Activated T-cell treated with anti-CD3 and anti-CD28 coated beads, Interleukin-2, amount 50 U/mL, for 48 hours (primary cell): ENCODE data around the gene TCF15.
"Not testable (repeated sequence)": the region's sequence is repeated elsewhere in the genome, so short reads cannot be mapped to it uniquely, and the experiment has no call there.

Source experiments
- DNase-seq, 2 experiments: peaks; one replicate each; pipeline ENCODE4 v3.0.0-alpha.2; 2020

The TCF15 gene

DNA sequence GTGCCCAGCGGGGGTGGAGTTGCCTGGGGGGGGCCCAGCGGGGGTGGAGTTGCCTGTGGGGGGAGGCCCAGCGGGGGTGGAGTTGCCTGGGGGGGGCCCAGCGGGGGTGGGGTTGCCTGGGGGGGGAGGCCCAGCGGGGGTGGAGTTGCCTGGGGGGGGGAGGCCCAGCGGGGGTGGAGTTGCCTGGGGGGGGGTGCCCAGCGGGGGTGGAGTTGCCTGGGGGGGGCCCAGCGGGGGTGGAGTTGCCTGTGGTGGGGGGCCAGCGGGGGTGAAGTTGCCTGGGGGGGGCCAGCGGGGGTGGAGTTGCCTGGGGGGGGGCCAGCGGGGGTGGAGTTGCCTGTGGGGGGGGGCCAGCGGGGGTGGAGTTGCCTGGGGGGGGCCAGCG, 31.9 kb upstream of the TCF15 start:
- not testable (repeated sequence) for DNase-seq

DNA sequence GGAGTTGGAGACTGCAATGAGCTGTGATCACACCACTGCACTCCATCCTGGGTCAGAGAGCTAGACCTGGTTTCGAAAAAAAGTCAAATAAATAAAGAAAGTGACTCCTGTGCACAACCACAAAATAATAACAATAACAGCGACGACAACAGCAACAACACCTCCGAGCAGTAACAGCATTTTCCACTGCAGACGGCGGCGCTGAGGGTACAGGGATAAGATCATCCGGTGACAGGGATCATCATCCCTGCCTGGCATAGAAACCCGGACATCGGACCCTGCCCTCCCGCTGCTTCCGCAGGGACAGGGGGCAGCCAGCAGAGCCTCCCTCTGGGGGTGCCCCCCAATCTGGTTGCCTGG, 31.4 kb upstream of the TCF15 start:
- DNase-seq = no peak

- no peak for DNase-seq
These were observed 30.8 kb upstream of the TCF15 start for GRCh38 chr20:640674-641515.

DNA sequence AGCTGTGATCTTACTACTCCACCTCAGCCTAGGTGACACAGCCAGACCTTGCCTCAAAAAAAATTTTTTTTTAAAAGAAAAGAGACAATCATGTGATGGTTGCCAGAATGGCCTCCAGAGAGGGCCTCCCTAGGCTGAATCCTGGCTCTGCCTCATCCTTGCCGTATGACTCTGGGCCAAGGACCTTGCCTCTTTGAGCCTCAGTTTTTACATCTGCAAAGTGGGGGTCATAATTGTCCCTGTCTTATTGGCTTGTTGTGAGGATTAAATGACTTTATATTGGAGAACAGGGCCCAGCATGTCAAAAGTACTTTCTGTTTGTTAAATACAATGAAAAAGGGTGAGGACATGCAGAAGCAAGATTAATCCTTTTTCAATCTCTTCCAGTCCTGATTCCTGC, 28.5 kb upstream of the TCF15 start:
- no peak for DNase-seq

GRCh38 chr20:637559-637958, 27.4 kb upstream of the TCF15 start:
- DNase-seq = no peak

DNA sequence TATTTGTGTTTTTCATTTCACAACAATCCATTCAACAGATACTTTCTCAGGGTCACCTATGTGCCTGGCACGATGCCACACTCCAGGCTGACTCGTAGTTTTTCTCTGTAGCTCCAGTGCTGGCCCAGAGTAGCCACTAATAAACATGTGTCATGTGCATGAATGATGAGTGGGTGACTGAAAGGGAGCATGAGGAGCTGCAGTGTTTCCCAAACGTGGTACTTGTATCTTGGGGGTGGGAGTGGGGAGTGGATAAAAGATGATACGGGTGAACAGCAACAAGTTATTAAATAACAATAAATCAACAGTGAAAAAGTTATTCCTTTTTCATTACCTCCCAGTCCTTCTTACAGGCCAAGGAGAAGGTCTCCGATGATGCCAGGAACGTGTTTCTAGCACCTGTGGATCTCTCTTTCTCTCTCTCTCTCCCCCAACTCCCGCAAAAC, 25.8 kb upstream of the TCF15 start:
- no peak for DNase-seq

DNA sequence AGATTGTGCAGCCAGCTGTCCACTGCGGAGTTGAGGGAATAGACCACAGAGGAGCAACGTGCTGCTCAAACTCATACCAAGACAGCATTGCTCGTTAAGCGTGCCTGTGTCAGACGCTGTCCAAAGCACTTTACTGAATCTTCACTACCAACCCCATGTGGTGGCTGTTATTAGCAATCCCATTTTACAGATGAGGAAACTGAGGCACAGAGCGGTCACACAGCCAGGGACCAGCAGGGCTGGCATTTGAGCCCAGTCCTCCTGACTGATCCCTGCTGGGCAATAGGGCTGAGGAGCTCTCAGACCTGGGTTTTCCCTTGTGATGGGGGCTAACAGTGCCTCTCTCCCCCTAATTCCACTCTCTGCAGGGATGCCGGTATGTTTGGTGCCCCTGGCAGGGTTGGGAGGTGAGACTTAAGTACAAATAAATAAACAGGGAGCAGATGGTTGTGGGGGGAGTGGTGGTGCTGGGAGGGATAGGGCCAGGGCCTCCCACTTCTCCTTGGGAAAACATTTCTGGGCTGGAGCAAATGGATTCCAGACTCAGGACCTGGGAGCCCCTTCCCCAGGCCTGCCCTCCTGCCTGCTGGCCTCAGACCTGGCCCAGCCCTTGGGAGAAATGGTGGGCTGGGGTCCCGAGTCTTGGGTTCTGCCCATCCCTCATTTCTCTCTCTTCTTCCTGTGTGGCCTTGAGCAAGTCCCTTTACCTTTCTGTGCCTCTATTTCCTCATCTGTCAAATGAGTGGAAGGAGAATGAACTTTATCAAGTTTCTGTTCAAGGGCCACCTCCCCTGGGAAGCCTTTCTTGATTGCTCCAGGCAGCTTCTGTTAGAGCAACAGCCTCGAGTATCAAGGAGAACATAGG, 25.2 kb upstream of the TCF15 start:
- DNase-seq = no peak

DNA sequence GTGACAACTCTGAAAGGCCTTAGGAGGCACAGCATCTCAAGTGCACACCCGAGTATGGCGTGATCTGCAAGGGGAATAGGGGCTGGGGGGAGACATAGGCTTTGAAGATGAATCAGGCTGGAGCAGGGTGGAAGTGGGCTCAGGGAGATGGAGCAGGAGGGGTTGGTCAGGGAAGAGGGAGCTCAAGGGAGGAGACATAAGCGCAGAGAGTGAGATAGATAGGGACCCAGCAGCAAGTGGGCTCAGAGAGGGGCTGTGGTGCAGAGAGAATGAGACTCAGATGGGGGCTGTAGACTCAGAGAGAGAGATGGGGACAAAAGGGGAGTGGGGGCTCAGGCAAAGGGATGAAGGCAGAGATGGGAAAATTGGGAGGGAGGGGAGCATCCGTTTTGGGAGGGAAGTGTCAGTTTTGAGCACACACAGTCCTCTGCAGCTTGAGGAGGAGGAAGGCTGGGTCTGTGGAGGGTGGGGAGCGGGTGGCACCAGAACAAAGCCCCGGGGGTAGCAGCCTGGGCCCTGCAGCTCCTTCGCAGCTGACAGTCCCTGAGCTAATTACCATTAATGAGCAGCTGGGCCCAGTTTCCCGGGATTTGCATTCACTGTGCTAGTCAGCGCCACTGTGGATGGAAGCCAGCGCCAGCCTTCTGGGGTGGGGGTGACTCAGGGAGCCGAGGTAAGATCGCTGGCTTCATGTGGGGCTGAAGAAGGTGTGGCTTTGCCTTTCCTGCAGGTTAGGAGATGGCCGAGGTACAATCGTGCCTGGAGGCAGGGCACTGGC, 24.2 kb upstream of the TCF15 start:
- no peak for DNase-seq

- DNase-seq = no peak
These were observed 21.0 kb upstream of the TCF15 start for GRCh38 chr20:631101-631500.

DNA sequence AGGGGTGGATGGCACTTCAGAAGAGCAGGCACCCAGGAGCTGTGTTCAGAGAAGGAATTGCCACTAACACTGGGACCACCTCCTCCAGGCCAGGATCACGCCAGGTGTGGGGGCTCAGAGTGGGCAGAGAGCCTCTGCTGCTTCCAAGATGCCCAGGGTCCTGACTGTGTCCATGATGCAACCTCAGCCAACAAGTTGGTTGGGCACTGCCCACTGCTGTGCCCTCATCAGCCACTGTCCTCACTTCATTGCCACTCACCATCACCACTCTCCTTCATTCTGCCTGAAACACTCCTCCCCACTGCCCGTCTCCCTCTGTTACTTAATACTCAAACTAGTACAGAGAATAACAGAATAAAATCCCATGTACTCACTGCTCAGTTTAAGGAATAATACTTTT, 16.5 kb upstream of the TCF15 start:
- no peak for DNase-seq

GRCh38 chr20:625360-625932, 15.3 kb upstream of the TCF15 start:
- no peak for DNase-seq

GRCh38 chr20:623704-624103, 13.6 kb upstream of the TCF15 start:
- no peak for DNase-seq

DNA sequence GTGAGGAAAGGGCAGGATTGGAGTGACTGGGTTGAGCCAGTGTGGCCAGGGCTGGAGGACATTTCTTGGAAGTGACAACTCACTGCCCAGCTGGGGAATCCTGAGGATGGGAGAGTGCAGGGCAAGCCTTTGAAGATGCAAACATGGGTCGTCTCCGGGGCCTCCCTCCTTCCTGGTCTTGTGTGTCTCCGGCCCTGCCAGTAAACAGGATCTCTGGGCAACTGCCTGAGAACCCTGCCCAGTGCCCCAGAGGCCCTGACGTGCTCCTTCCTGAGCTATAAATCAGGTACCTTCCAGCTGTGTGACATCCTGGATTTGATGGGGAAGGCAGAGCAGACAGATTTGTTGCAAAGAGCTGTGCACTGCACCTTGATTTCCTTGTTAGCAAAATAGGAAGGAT, 12.9 kb upstream of the TCF15 start:
- no peak for DNase-seq

GRCh38 chr20:622161-622560, 12.1 kb upstream of the TCF15 start:
- no peak for DNase-seq

DNA sequence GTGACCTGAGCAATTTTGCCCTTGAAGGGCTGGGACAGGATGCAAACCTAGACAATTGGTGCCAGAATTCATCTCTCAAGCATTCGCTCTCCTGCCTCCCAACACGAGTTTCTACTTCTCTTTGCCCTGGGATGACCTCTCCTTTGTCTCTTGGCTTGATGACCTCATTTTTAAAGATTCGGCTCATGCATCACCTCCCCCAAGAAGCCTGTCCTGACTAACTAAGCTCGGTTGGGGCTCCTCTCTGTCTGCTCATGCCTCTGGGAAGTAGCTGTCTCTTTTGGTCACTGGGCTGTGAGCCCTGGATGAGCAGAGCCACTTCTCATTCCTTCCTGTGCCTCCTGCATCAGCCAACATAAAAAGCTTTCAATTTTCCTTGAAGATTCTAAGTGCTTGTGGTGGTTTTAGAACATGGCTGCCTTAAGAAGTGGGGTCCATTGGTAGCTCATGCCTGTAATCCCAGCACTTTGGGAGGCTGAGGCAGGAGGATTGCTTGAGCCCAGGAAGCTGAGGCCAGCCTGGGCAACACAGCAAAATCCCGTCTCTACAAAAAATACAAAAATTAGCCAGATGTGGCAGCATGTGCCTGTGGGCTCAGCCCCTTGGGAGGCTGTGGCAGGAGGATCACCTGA, 11.1 kb upstream of the TCF15 start:
- DNase-seq = no peak

DNA sequence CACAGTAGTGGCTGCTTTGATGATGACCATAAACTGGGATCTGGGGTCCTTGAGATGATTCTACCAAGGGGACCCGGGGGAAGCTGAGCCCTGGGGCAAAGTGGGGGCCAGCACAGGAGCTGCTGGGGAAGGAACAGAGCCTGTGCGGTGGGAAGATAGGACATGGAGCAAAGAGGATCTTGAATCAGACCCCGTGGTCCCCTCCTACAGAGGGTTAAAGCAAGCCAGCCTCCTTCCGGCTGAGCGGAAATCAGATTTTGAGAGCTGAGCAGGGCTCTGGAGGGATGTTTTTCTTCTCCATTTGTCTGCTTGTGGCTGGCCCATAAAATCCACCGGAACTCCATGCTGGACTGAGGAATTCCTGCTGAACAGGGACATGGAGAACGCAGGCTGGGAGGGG, 10.1 kb upstream of the TCF15 start:
- DNase-seq = no peak

GRCh38 chr20:618980-619379, 8.9 kb upstream of the TCF15 start:
- no peak for DNase-seq

GRCh38 chr20:617934-618690, 8.0 kb upstream of the TCF15 start:
- no peak for DNase-seq

DNA sequence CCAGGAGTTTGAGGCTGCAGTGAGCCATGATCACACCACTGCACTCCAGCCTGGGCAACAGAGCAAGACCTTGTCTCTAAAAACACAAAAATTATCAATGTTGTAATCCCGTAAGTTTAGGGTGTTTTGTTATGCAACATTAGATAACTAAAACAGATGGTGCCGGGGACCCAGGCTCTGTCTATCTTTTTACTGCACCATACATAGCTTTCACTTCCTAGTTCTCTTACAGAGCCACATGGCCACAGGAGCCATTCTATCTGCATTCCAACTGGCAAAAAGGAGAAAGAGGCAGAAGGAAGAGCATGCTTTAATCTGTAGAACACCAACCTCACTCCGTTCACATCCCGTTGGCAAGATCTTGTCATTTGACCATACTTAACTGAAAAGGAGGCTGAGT, 5.4 kb upstream of the TCF15 start:
- no peak for DNase-seq

GRCh38 chr20:611843-612185, 1.7 kb upstream of the TCF15 start:
- no peak for DNase-seq

- no peak for DNase-seq
These were observed 1.1 kb upstream of the TCF15 start for GRCh38 chr20:611047-611842.
